ENCODE data around the gene NUDT14. TPM values are rescaled to one million over a fixed set of nuclear protein-coding genes. Genes with fewer than 3 reads are reported as not detected.

Gene NUDT14
- total and polyA plus RNA-seq, 9 donors, result 0.68 to 22.5 (median 11.4) TPM

GRCh38 chr14:105187935-105188524 is 6.9 kb upstream of the NUDT14 start:
- DNase-seq, result no peak
- no peaks in the 10 kb centered on the region for H3K4me1 ChIP-seq (ENCODE audit: insufficient read depth)
- H3K9me3 ChIP-seq, result peaks cover 0 to 7% of the 10 kb centered on the region in 2 donors
- no peak overlapping the region for H3K27ac ChIP-seq
- H3K36me3 ChIP-seq, result no peaks in the 10 kb centered on the region
- intact Hi-C loops (cut with DNase I), result no loop called here
- 65 to 77% (median 69%) methylated on average over 14 of the region's 14 CpGs for WGBS, 3 donors
- no peak for TF ChIP-seq POLR2A (IDR thresholded peaks at IDR 0.05)
- no peak for TF ChIP-seq CTCF (IDR thresholded peaks at IDR 0.05)
- TF ChIP-seq EP300 (IDR thresholded peaks at IDR 0.05), result no peak
- no peaks in the 10 kb centered on the region for H3K27me3 ChIP-seq
- H3K4me3 ChIP-seq, result no peak overlapping the region

- H3K27me3 ChIP-seq, result no peaks in the 10 kb centered on the region
- H3K27ac ChIP-seq, result no peak overlapping the region
- H3K9me3 ChIP-seq, result peaks cover 0 to 7% of the 10 kb centered on the region in 2 donors
- no peak overlapping the region for H3K4me3 ChIP-seq
- H3K4me1 ChIP-seq (ENCODE audit: insufficient read depth), result no peaks in the 10 kb centered on the region
- intact Hi-C loops (cut with DNase I), result no loop called here
- H3K36me3 ChIP-seq, result no peaks in the 10 kb centered on the region
- DNase-seq, result no peak
- TF ChIP-seq CTCF (IDR thresholded peaks at IDR 0.05), result no peak
- no peak for TF ChIP-seq POLR2A (IDR thresholded peaks at IDR 0.05)
- no peak for TF ChIP-seq EP300 (IDR thresholded peaks at IDR 0.05)
- WGBS, 3 donors, result 35 to 54% (median 41%) methylated on average over 4 of the region's 4 CpGs
Measured at GRCh38 chr14:105187116-105187515, 6.0 kb upstream of the NUDT14 start.

- H3K4me3 ChIP-seq, result no peak overlapping the region
- no peaks in the 10 kb centered on the region for H3K4me1 ChIP-seq (ENCODE audit: insufficient read depth)
- peaks cover 0 to 7% of the 10 kb centered on the region in 2 donors for H3K9me3 ChIP-seq
- intact Hi-C loops (cut with DNase I), result no loop called here
- no peak for DNase-seq
- TF ChIP-seq CTCF (IDR thresholded peaks at IDR 0.05) (no peak), EP300 (IDR thresholded peaks at IDR 0.05) (no peak), POLR2A (IDR thresholded peaks at IDR 0.05) (no peak)
- no peak overlapping the region for H3K27ac ChIP-seq
- 9 to 11% (median 10%) methylated on average over 4 of the region's 4 CpGs for WGBS, 3 donors
- no peaks in the 10 kb centered on the region for H3K27me3 ChIP-seq
- no peaks in the 10 kb centered on the region for H3K36me3 ChIP-seq
Measured at GRCh38 chr14:105185973-105186372, 4.9 kb upstream of the NUDT14 start.

GRCh38 chr14:105185001-105185400 is 3.9 kb upstream of the NUDT14 start:
- 26 to 46% (median 32%) methylated on average over 18 of the region's 18 CpGs for WGBS, 3 donors
- Histone ChIP-seq H3K4me3 (no peak overlapping the region), H3K9me3 (peaks cover 0 to 7% of the 10 kb centered on the region in 2 donors), H3K4me1 (ENCODE audit: insufficient read depth) (peaks cover 2% of the 10 kb centered on the region), H3K36me3 (no peaks in the 10 kb centered on the region), H3K27ac (no peak overlapping the region), H3K27me3 (no peaks in the 10 kb centered on the region)
- TF ChIP-seq CTCF (IDR thresholded peaks at IDR 0.05), result no peak
- TF ChIP-seq POLR2A (IDR thresholded peaks at IDR 0.05), result no peak
- TF ChIP-seq EP300 (IDR thresholded peaks at IDR 0.05), result no peak
- intact Hi-C loops (cut with DNase I), result no loop called here
- no peak for DNase-seq

Data from ovary (tissue), 9 donors.